H1 (cell line): ENCODE results near the gene NFATC4. TPM values are rescaled to one million over a fixed set of nuclear protein-coding genes. Genes with fewer than 3 reads are reported as not detected.

ENCODE experiments used
- CBX5 ChIP-seq: fragments of 300-800, 300-1000 bp; sonication (generic); IDR thresholded peaks from 2 replicates; pipeline ENCODE4 v1.7.1; 2016; ENCODE audit warnings: antibody characterized with exemption, low read length, low read depth
- CHD7 ChIP-seq: fragments of 300-600 bp; sonication (generic); IDR thresholded peaks from 2 replicates; pipeline ENCODE4 v1.7.1; 2012; ENCODE audit warnings: low read length, moderate library complexity, mild to moderate bottlenecking, inconsistent platforms; ENCODE audit not compliant: insufficient replicate concordance
- GABPA ChIP-seq: IDR thresholded peaks from 2 replicates; pipeline ENCODE4 v1.6.1; 2011; ENCODE audit warnings: mild to moderate bottlenecking, low read length, moderate library complexity, borderline replicate concordance; ENCODE audit not compliant: insufficient read depth
- KDM1A ChIP-seq: fragments of 200-600, 300-600 bp; sonication (generic); IDR thresholded peaks from 2 replicates; pipeline ENCODE4 v1.7.1; 2016; ENCODE audit warnings: mild to moderate bottlenecking, low read length, borderline replicate concordance
- NRF1 ChIP-seq: IDR thresholded peaks from 2 replicates; pipeline ENCODE4 v1.6.1; 2011; ENCODE audit warnings: mild to moderate bottlenecking, low read depth, low read length, improper control_type of control experiment
- RAD21 ChIP-seq, 2 experiments: IDR thresholded peaks in 1 of 2; conservative IDR thresholded peaks in 1 of 2; 2 replicates each; pipeline ENCODE4 v1.6.1; 2011; ENCODE audit warnings: low read depth in 2 of 2, low read length in 2 of 2, improper control_type of control experiment in 1 of 2, inconsistent platforms in 1 of 2, mild to moderate bottlenecking in 1 of 2, moderate library complexity in 1 of 2
- RBBP5 ChIP-seq: IDR thresholded peaks from 2 replicates; pipeline ENCODE4 v1.7.1; 2012; ENCODE audit warnings: low read depth, mild to moderate bottlenecking, inconsistent platforms, low read length, moderate library complexity, borderline replicate concordance
- SP4 ChIP-seq: IDR thresholded peaks from 2 replicates; pipeline ENCODE4 v1.6.1; 2012; ENCODE audit warnings: low read length, inconsistent platforms
- TEAD4 ChIP-seq: IDR thresholded peaks from 2 replicates; pipeline ENCODE4 v1.6.1; 2012; ENCODE audit warnings: low read depth, low read length, inconsistent platforms, mixed read lengths
- polyA plus RNA-seq, 7 experiments: library from polyadenylated mRNA; depleted of rRNA in 3 of 7; stranded (reverse) in 5 of 7; unstranded in 2 of 7; fragments of >200 nt in 5 of 7; fragments of 200-250 nt in 2 of 7; gene quantifications; 1 replicate in 5 of 7; 2 replicates in 1 of 7; 4 replicates in 1 of 7; pipeline versions ENCODE4 v1.2.1 to v1.2.3, GENCODE V29; 2011 to 2013; ENCODE audit warnings: missing spikeins in 2 of 7, mixed read lengths in 2 of 7
- total RNA-seq: library from RNA; stranded (reverse); fragmentation: NEBNext Ultra II Directional; extraction: Animal tissue kit (Norgen Biotek cat#: 25700); gene quantifications from 2 replicates; pipeline ENCODE4 v1.2.1, GENCODE V29; 2021

NFATC4 gene
- total and polyA plus RNA-seq, 2 of the 8 experiments (the other 6 are each of a cell fraction or from before 2014, with no cell fraction given) = 47.3 to 50.3 TPM

- TF ChIP-seq RBBP5 (0 out of 2 replicates have a peak, but pooled peaks have one; percentile 8), RAD21 (IDR thresholded peaks at IDR 0.05 in 1 of 2, conservative IDR thresholded peaks at IDR 0.05 in 1 of 2; ENCODE audit: low read depth in 2 of 2, low read length in 2 of 2) (peak; percentile 77 to 82), GABPA (peak; percentile 28; the same call in 1 of the 2 replicates), CBX5 (no peak), SP4 (no peak), KDM1A (no peak), TEAD4 (peak; percentile 52; the same call in 1 of the 2 replicates), NRF1 (no peak), CHD7 (no peak)
Measured at GRCh38 chr14:24365600-24366412, 2.2 kb upstream of the NFATC4 start (continued).
